GM18498 (cell line): ENCODE results near the gene PITPNM1.

Experiments
- ATAC-seq: cut with Tn5 transposase; IDR thresholded peaks from one replicate; pipeline ENCODE4 v1.9.1; 2021; ENCODE audit warnings: mild to moderate bottlenecking, moderate library complexity; ENCODE audit not compliant: unreplicated experiment

The PITPNM1 gene

GRCh38 chr11:67504005-67504949, 886 bp downstream of the PITPNM1 start:
- ATAC-seq, result no peak

DNA sequence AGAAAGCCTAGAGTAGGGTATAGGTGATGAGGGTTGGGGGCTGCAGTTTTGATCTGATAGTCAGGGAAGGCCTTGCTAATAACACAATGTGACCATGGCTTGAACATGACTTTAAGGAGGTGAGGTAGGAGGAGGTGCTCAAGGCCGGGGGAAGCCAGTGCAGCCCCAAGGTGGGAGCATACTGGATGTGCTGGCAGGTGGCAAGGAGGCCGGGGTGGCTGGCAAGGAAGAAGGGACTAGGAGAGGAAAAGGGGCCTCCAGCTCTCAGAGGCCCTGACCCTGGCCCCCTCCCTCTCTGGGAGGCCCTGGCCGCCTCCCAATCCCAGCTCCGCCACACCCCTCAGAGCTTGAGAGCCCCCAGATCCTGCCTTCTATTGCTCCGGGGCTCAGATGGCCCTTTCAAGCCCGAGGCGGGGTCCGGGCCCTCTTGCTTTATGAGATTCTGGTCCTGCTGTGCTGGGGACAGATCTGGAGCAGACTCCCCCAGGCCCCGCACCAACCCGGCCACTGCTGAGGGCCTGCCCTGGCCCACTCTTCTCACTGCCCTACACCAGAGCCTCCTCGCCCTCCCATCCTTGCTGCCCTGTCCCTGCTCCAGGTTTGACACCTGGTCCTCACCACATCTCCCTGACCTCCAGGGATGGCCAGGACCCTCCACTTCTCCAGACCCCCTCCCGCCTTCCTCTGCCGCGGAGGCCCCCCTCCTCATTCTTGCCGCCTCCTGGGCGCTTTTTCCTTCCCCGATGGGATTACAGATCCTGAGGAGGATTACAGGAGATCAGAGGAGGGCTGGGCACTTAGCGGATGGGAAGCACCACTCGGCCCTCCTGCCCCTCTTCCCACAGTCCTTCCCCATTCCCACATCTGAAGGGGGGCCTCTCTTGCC, 1.8 kb downstream of the PITPNM1 start:
- ATAC-seq, result no peak

DNA sequence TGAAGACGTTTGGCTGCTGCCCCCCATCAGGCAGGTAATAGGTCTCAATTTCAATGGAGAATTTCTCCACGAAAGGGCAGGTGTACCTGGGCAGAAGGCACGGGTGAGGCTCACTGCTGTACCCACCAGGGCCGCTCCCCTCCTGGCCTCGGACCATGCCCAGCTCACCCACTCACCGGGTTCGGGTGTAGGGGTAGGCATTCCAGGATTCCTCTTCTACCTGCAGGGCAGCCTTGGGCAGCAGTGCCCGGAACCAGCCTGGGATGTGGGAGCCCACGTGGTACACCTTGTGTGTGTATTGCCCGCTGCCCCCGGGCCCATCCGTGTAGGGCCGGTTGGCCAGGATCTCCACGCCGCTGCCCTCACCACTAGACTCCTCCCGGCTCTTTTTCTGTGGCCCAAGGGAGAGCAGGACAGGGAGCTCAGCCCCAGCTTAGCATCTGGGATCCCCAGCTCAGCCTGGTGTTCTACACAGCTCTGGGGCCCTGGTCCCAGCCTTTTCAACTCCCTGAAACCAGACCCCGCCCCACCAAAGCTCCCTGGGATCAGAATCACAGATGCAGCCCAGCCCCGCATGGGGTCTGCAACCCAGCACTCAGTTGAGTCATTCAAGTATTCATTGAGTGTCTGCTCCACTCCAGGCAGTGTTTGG, 2.7 kb downstream of the PITPNM1 start:
- ATAC-seq, result no peak

- no peak for ATAC-seq
Observed at GRCh38 chr11:67501854-67502253, 3.3 kb downstream of the PITPNM1 start.

DNA sequence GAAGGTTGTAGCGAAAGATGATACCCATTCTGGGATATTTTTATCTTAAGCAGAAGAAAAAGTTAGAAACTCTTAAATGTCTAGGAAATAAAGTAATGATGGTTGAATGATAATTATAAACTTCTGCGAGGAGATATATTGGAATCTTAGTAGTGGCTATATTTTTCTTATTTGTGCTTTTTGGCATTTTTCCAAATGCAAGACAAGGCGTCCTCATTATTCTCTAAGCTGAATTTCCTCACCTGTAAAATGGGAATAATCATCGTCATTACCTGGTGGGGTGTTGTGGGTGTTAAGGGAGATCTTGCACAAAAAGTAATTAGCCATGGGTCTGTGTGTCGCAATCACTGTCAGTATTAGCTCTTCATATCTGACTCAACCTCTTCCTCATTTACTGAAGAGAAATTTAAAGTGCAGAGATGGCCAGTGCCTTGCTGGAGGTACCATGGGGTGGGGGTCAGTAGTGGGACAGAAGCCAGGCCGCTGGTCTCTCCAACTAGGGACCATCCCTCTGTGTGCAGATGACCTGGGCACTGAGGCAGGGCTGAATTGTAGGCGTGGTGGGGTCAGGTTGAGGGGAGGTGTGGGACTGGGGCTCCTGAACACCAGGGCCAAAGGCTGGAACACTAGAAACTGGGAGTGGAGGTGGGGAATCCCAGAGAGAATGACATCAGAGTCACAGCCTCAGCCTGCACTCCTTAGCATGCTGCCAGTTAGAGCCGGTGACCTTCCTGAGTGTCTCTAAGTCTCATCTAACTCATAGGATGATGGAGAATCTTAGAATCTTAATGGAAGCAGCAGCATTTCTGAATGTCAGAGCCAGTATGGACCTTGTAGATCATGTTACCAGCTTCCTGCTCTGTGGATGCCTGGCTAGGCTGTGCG, 4.1 kb downstream of the PITPNM1 start:
- ATAC-seq, result no peak

DNA sequence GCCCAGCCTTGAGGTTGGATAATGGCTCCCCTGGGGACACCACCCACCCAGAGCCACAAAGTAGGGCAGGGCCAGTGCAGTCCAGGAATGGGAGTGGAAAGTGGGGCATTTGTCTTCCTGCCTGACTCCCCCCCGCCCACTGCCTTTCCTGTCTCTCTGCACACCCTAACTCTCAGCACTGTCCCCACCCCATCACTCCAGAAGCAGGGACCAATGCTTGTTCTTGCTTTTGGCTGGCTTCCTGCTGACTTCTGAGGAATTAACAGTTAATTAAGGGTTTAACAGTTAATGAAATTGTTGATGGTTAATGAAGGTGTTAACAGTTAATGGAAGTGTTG, 4.7 kb downstream of the PITPNM1 start:
- ATAC-seq, result no peak

DNA sequence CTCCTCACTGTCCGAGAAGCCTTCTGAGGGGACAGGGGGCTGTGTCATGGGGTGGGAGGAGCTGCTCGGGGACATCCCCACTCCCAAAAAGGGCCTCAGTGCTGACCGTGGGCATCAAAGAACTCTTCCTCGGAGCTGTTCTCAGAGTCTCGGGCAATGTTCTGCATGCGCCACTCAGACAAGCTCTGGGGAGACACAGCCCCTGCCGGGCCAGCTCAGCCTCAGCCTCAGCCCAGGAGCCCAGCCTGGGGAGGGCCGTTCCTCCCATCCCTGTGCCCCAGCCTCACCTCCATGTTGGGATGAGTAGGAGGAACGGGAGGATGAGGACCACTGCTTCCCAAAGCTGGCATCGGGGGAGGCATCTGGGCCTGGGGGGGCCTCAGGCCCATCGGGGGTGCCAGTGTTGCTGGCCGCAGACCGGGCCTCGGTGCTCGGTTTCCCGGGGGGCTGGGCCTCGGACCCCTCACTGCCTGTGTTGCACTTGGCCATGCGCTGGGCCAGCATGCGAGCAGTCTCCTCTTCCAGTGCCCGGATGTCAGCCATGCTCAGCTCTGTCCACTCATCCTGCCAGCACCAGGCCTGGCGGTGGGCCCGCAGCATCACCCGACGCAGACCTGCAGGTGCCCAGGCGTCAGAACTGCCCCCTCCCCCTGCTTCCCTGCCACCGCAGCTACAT, 5.2 kb downstream of the PITPNM1 start:
- ATAC-seq, result no peak

GRCh38 chr11:67498544-67498972, 6.6 kb downstream of the PITPNM1 start:
- ATAC-seq, result no peak

DNA sequence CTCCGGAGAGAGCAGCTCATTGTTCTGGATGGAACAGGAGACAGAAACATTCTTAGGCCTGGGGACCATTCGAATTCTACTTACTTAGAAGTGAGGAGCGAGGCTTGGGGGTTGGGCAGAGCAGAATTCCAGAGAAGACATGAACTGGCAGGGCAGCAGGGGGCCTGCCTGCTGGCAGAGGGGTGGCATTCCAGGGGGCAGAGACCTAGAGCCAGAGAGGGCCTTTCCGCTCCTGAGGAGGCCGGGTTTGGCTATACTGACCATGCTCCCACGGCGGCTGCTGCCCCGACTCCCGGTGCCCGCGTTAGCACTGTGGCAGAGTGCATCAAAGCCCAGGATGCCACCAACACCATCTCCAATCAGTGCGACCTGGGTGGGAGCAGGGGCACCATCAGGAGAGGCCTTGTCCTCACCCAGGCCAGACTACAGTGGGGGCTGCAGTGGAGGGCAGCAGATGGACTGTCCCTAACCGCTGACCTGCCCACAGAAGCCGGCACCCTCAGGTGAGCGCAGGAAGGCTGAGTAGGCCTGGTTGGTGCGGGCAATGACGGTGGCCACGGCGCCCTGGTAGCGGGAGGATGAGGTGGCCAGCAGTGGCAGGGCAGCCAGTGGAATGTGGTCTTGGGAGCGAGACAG, 7.4 kb downstream of the PITPNM1 start:
- ATAC-seq, result no peak

DNA sequence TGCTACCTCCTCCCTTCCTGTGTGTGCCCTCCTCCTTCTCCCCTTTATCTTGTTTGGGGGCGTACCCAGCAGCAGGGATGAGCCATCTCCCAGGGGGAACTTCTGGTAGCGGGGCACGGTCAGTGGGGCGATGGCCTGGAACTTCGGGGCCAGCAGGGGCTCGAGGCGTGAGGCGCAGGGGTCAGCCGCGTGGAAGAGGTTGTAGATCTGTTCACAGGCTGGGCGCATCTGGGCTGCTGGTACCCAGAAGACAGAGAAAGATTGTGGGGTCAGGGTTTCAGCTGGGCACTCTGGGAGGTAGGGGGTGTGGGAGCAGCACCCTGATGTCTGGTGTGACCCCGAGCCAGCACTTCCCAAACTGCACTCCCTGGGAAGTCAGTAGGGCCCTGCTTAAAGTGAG, 9.1 kb downstream of the PITPNM1 start:
- no peak for ATAC-seq

DNA sequence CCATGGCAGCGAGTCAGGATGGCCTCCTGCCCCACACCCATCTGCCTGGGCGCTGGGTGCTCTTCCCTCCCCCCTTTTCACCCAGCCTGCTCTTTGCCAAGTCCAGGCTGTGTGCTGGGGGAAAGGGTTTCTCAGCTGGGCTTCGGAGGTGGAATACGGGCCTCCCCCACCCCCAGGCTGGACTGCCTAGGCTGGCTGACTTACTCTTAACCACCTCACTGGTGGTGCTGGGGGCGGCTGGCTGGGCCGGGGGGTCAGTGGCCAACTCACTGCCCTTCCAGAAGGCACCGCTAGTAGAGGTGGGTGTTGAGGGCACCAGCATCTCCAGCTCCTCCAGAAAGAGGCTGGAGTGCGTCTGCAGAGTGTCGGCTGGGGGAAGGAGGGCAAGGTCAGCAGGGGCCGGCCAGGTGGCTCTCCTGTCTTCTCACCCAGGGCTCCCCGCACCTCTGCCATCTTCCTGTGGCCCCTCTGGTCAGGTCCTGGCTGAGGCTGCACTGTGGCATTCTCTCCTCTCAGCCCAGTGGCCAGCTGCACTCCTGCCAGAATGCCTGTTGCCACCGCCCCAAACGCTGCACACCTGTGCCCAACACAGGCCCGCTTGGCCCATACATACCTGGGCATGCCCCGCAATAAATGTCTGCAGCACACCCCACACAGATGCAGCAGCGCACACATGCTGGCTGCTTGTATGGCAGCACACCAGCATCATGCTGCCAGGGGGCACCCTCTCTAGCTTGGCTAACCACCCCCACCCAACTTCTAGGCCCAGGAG, 9.7 kb downstream of the PITPNM1 start:
- ATAC-seq, result no peak

- ATAC-seq, result no peak
Observed at GRCh38 chr11:67494371-67495233, 10.6 kb downstream of the PITPNM1 start.

- ATAC-seq, result no peak
Observed at GRCh38 chr11:67493548-67494370, 11.4 kb downstream of the PITPNM1 start.

DNA sequence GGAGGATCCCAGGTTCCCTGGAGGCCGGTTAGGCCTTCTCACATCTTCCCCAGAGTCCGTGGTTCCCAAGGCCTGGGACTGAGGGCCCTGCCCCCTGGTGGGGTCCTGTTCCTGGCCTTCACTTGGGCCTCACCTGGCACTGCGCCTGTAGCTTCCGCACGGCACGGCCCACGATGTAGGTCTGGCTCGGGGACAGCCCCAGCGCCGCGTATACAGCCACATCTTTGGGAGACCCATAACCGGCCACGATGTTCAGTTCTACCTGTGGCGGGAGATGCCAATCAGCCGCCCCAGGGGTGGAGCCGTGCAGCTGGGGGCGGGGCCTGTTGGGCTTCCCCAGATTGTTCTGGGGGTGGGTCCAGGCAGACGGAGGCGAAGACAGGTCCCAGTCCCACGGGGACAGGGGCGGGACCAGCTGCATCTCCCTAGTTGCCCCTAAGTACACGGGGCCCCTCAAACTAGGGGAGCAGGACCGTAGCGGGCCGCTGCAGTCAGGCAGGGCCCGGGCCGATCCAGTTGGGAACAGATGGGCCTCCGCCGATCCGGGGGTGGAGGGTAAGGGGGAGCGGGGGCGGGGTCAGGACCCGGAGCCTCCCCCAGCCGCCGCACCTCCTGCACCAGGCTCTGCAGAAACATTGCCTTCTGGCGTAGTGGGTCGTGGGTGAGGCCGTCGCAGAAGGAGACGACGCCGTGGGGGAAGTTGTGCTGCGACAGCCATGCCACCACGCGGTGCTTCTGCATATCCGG, 12.2 kb downstream of the PITPNM1 start:
- no peak for ATAC-seq

DNA sequence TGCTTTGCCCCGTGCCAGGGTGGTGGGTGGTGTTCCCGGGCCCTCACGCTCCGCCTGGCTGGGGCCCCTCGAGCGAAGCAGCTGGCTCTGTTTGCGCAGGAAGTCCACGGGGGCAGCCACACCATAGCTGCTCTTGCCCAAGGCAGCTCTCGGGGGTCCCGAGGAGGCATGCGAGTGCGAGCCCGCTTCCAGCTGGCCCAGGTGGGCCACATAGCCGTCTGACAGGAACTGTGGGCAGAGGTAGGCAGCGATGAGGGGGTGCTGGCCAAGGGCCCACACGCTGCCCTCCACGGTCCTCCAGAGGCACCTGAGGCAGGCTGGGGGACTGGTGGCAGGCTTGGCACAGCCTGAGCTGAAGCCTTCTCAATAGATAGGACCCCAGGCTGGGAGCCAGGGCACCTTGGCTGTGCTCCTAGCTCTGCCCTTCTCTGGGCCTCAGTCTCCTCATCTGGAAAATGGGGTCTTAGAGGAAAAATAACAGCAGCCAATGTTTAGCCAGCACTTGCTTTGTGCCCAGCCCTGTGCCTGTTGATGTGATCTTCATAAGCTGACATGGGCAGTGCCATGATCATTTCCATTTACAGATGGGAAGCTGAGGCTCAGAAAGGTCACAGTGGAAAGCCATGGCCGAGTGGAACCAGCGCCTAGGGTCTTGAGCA, 13.0 kb downstream of the PITPNM1 start:
- ATAC-seq, result no peak
